HG03159 (cell line): ENCODE measurements around the gene RNF186.
"Not testable (repeated sequence)": the region's sequence is repeated elsewhere in the genome, so short reads cannot be mapped to it uniquely, and the experiment has no call there.

Experiments
- ATAC-seq: cut with Tn5 transposase; IDR thresholded peaks from one replicate; pipeline ENCODE4 v1.9.1; 2021; ENCODE audit warnings: mild to moderate bottlenecking, moderate library complexity; ENCODE audit not compliant: unreplicated experiment

Gene RNF186

GRCh38 chr1:19825298-19825697 is 10.2 kb upstream of the RNF186 start:
- no peak for ATAC-seq

GRCh38 chr1:19824541-19824940 is 9.5 kb upstream of the RNF186 start:
- ATAC-seq = no peak

- no peak for ATAC-seq
Measured at GRCh38 chr1:19824036-19824435, 9.0 kb upstream of the RNF186 start.

DNA sequence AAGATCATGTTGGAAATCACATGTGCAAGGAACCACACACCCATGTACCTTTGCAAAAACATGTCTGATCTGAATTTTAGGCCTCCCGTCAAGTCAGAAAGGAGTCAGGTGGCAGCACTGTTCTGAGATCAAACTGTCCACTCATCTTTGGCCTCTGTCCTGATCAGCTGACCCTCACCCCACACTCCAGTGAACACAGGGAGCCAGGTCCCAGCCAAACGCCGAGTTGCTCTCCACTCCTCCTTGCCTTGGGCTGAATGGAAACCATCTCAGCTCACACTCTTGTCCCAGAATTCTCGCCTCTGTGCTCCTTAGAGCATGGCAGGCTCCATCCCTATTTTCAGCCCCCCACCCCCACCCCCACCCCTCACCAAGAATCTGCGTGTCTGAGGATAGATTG is 4.6 kb upstream of the RNF186 start:
- no peak for ATAC-seq

DNA sequence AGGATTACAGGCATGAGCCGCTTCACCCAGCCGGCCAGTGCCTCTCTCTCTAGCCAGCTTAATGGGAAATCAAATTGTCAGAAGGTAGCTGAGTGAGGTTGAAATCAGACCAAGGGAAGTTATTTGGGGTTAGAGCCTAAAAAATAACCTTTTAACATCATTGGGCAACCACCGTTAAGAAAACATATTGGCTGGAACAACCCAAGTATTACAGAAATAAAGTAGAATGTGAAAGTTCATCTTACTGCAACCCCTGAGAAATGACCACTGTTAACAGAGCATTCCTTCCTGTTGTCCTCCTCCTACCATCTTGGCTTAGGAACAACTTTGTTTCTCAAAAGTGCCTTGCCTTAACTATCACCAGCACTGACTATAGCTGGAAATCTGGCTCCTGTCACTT is 3.2 kb upstream of the RNF186 start:
- no peak for ATAC-seq

DNA sequence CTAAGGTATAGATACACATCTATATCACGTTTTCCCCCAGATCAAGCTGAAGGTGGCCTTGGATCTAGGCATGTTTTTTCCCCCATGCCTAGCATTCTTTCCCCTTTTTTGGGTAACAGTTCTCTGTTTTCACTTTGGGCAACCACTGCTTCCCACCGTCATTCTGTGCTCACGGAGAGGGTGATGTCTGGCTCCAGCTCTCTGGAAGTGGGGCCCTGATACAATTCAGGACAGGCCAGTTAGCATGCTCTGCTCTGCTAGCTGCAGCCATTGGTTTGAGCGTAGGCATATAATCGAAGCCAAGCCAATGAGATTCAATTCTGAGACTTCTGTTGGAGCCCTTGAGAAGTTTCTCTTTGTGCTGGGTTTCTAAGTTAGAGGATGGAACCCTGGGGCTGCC is 2.1 kb upstream of the RNF186 start:
- no peak for ATAC-seq

DNA sequence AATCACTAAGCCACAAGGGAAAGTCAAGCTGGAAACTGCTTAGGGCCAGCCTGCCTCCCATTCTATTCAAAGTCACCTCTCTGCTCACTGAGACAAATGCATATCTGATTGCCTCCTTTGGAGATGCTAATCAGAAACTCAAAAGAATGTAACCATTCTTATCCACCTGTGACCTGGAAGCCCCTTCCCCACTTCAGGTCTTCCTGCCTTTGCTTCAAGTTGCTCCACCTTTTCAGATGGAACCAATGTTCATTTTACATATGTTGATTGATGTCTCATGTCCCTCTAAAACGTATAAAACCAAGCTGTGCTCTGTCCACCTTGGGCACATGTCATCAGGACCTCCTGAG is 1.6 kb upstream of the RNF186 start:
- not testable (repeated sequence) for ATAC-seq

GRCh38 chr1:19815801-19816736 is 986 bp upstream of the RNF186 start:
- ATAC-seq = no peak

DNA sequence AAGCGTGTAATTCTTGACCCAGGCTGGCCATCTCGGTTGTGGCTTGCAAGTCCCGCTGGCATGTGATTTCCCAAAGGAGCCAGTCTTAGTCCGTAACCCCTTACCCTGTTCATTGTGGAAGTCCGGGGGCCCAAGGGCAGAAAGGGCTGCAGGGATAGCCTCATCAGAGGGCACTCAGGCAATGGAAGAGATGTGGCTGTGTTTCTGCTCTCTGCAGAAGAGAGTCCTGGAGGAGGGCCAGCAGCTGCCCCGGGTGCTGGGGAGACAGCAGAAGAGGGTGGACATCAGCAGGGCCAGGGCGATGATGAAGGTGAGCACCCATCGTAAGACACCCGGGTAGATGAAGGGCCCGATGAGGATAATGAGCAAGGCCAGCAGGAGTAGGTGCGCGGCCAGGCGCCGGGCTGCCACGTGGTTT is 830 bp downstream of the RNF186 start:
- no peak for ATAC-seq

DNA sequence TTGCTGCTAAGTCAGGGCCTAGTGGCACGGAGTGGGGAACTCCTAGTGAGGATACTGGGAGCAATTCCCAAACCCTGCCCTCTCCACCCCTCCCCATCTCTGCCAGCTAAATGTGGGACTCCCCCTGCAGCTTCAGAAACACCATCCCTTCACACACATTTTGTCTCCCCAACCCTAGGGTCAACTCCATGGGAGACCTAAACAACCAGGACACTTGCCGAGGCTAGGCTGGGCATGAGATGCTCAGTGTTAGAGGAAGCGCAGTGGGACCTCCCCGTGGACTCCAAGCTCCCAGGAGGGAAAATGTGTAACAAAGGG is 1.5 kb downstream of the RNF186 start:
- ATAC-seq = no peak

DNA sequence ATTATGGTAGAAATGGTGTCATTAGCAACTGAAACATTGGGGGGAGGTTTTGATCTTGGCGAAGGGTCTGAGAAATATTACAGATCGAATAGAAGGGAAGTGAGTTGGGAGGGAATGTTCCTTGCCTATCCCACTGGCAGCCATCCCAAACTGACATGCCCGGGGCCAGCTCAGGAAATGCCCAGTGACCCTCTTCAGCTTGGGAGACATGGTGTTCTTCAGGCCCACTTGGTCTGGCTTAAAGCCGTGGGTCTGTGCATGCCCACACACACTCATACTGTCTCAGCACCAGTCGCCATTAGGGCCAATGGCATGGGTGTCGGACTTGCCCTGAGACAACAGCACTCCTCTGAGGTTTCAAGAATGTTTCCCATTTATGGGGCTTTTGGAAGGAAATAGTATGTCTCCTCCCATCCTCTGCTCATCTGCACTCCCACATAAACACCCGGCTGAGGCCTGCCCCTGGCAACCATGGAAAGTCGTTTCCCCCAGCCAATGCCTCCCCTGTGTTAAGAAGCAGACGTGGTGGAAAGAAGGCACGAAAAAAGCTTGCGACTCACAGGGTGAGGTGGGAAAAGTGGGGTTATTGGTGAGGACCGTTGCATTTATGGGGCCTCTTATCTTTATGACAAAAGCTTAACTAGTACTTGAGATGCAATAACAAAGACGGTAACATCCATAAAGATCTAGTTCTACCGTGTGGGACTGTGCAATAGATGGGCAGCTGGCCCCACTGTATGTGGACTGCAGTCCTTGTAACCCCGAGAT is 2.0 kb downstream of the RNF186 start:
- no peak for ATAC-seq

GRCh38 chr1:19811206-19811851 is 3.8 kb downstream of the RNF186 start:
- no peak for ATAC-seq

DNA sequence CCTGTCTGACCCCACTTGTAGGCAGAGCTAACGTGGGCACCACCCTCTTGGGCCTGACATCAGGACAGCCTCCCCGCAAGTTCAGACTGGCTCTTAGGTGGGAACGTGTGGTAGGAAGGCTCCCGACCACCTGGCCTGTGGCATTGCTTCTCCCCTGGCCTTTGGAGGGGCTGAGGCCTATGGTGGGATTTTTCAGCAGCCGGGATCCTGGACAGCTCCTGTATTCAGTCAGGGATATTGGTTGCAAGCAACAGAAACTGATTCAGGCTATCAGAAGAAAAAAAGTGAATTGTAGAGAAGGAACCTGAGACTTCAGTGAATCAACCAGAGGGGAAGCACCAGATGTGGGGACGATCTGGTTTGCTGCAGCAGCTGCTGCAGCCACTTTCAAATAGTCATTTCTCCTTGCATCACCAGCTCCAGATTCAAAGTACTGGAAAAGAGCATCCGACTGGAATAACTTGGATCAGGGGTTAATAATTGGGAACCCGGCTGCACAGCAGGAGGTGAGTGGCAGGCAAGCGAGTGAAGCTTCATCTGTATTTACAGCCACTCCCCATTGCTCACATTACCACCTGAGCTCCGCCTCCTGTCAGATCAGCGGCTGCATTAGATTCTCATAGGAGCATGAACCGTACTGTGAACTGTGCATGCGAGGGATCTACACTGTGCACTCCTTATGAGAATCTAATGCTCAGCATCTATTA is 5.9 kb downstream of the RNF186 start:
- no peak for ATAC-seq

DNA sequence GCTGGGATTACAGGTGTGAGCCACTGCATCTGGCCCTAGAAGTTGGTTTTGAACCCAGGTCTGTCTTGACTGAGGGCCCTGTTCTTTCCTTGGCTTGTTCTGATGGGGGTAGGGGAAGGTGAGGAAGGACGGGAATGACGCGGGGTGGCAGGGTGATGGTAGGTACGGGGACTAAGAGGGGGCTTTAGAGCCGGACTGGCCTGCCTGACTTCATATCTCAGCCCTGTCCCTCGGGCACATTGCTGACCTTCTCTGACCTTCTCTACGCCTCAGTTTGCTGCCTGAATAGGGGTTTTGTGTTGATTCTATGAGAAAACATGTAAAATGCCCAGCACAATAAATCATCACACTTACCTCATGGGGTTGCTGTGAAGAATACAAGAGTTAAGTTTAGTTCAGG is 6.7 kb downstream of the RNF186 start:
- no peak for ATAC-seq

DNA sequence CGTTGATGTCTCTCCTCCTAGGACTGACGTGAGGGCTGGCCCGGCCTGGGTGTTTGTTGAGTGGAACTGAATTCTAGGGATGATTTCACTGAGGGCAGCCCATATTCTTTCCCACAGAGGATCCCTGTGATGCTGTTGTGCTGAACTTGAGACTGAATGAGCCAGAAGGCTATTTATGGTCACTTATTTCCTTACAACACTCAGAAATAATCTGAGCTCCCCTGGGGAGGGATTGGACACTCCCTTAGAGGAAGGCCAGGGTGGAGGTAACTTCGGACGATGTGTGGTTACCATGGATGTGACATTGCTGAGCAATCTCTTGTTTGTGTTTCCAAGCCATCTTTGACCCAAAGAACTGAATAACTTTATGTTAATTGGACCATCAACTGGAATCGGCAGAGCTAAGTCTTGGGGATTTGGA is 10.2 kb downstream of the RNF186 start:
- ATAC-seq = no peak

DNA sequence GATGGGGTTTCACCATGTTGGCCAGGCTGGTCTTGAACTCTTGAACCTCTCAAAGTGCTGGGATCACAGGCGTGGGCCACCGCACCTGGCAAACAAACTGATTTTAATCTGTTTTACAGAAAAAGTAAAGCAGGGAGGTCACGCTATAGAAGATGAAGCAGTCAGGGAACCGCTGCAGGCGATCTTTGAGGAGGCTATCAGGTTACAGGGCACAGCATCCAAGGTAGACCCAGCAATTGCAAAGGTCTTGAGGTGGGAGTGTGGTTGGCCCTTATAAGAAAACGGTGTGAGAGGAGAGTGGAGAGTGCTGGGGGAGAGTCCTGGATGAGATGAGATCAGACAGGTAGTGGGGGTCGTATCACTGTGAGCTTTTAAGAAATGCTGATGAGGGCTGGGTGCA is 12.8 kb downstream of the RNF186 start:
- ATAC-seq = no peak

DNA sequence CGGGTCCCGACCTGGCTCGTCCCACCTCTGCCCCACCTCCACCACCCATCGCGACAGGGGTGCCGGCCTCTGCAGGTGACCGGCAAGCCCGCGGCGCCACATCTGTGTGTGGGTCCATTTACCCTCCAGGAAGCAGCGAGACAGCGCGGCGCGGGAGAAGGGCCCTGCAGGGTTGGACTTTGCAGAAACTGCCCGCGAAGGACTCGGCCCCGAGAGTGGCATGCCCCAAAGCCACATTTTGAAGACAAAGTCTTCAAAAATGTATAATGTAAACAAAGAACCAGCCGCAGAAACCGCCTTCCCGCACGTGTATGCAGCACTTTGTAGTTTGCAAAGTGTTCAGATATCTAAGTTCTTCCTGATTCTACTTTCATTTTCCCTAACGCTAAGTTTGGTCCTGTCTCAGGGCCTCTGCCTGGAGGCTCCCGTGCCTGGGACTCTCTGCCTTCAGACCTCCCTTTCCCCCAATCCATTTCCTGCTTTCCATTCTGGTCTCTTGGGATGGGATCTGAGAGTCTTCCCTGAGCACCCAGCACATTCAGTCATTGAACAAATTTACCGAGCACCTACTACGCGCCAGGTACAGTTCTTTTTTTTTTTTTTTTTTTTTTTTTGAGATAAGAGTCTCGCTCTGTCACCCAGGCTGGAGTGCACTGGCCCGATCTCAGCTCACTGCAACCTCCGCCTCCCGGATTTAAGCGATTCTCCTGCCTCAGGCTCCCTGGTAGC is 14.8 kb downstream of the RNF186 start:
- ATAC-seq = peak; percentile 52

DNA sequence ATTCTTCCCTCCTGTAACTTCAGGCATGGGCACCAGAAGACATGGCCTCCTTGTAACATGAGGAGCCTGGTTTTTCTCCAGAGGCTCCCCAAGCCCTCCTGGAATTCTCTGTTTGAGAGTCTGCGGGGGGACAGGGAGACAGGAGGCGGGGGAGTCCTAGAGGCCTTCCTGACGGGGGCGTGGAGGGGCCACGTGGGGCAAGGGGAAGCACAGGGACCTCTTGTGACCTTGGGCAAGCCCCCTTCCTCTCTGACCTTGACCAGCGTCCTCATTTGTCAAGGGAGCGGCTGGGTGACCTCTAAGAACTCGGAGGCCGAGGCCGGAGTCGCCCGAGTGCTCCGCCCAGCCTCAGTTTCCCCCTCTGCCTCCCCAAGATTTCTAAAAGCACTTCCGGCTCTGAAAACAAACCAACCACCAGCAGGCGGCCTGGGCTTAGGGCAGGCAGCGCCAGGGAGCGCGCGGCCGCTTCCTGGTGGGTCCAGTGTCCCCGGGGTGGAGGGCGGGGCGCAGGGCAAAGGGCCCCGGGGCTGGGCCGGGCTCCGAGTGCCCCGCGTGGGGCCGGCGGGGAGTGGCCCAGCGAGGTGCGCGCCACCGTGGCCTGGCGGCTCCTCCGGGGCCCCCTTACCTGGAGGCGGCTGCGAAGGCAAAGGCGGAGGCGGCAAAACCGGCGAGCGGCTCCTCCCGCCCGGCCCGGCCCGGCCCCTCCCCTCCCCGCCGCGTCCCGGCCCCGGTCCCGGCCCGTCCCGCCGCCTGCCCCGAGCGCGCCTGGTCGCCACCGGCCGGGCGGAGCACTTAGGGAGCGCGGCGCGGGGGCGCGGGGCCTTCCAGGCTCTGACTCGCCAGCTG is 15.6 kb downstream of the RNF186 start, which contains the start of gene TMCO4:
TSS of gene TMCO4 (minus strand) at position 687 of the 846 bp plus-strand sequence. CDS start 19,158 bp downstream, outside the sequence.
- ATAC-seq = peak; percentile 63

DNA sequence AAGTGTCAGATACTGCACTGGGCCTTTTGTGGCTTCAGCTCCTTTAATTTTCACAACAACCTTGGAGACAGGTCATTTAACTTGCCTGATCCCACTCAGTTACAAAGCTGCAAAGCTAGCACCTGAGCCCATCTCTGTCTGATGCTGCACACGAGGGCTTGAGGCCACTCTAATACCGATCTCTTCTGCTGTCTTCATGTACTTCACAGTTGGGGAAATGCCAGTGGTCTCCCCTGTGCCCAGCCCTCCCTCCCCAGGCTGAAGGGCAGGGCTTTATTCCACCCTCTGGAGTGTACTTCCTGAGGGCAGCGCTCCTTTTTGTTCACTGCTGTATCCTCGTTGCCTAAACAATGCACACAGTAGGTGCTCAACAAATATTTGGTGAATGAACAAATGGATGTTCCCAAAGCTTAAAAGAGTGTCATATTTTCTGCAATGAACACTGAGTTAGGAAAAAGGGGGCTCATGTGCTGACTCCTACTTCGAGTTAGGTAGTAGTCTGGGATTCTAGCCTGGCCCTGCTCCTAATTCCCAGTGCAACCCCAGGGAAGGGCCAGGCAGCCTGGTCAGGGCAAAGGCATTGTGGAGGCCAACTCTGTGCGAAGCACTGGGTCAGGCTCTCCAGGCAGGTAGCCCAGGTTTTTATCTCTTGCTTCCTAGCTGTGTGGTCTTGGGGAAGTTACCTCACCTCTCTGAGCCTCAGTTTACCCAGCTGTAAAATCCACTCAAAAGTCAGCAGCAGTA is 16.4 kb downstream of the RNF186 start:
- ATAC-seq = no peak
